Lung (tissue), 12 donors: ENCODE results near the gene CLSTN2. TPM values are rescaled to one million over a fixed set of nuclear protein-coding genes. Genes with fewer than 3 reads are reported as not detected.

Experiments used
- ATAC-seq: fragments of 200-7000 bp; cut with Tn5 transposase; one replicate; pipeline ENCODE4 v1.9.1; 2020; ENCODE audit warnings: moderate number of reproducible peaks; ENCODE audit not compliant: insufficient read depth, low FRiP score
- DNase-seq, 3 donors: peaks; one replicate each; pipeline ENCODE4 v3.0.0-alpha.2; 2013 to 2017
- H3K27ac ChIP-seq, 2 donors: one replicate each; pipeline ENCODE4 v1.5.1; 2013; ENCODE audit warnings: mild to moderate bottlenecking in 2 of 2, moderate library complexity in 2 of 2, control low read depth in 1 of 2, inconsistent platforms in 1 of 2, low read depth in 1 of 2, low read length in 1 of 2
- H3K27me3 ChIP-seq, 3 donors: one replicate each; pipeline ENCODE4 v1.5.1; 2013; ENCODE audit warnings: low read length in 2 of 3; ENCODE audit not compliant: control insufficient read depth in 3 of 3, insufficient read depth in 3 of 3
- H3K36me3 ChIP-seq, 4 donors: one replicate each; pipeline ENCODE4 v1.5.1; 2013; ENCODE audit warnings: low read length in 4 of 4, mild to moderate bottlenecking in 1 of 4, moderate library complexity in 1 of 4; ENCODE audit not compliant: control insufficient read depth in 4 of 4, insufficient read depth in 4 of 4
- H3K4me1 ChIP-seq, 5 donors: one replicate each; pipeline ENCODE4 v1.5.1; 2013; ENCODE audit warnings: low read length in 5 of 5, mild to moderate bottlenecking in 2 of 5, moderate library complexity in 1 of 5; ENCODE audit not compliant: control insufficient read depth in 5 of 5, insufficient read depth in 5 of 5
- H3K4me3 ChIP-seq: one replicate; pipeline ENCODE4 v1.5.1; 2013; ENCODE audit warnings: mild to moderate bottlenecking, control low read depth, moderate library complexity
- H3K9ac ChIP-seq, 2 donors: one replicate each; pipeline ENCODE4 v1.5.1; 2013; ENCODE audit warnings: low read length in 2 of 2, control low read depth in 1 of 2; ENCODE audit not compliant: insufficient read depth in 1 of 2
- H3K9me3 ChIP-seq, 4 donors: one replicate each; pipeline ENCODE4 v1.5.1; 2013; ENCODE audit warnings: low read length in 3 of 4, mild to moderate bottlenecking in 1 of 4, moderate library complexity in 1 of 4; ENCODE audit not compliant: control insufficient read depth in 4 of 4, insufficient read depth in 3 of 4
- WGBS, 2 donors: extraction: QIAGEN DNeasy Blood & Tissue Kit; methylation state at CpG; one replicate each; pipeline ENCODE4 v1.1.7; 2013; 5-methylcytosine and 5-hydroxymethylcytosine counted together
- polyA plus RNA-seq, 2 donors: library from polyadenylated mRNA; stranded (reverse); fragments of 200-250 nt; gene quantifications; one replicate each; pipeline ENCODE4 v1.2.1, GENCODE V29; 2013
- total RNA-seq, 2 donors: library from RNA; depleted of rRNA in 1 of 2; stranded (reverse); fragments of >200 nt in 1 of 2; gene quantifications; one replicate each; pipeline ENCODE4 v1.2.1, GENCODE V29; 2014 to 2021
- TF ChIP-seq, protein P1 (sequence below): IDR thresholded peaks from 2 replicates; pipeline ENCODE4 v1.5.1; 2012; ENCODE audit warnings: mild to moderate bottlenecking; ENCODE audit errors: control extremely low read depth, extremely low read depth
- donor health status: control.
- donor health status: control.
- donor health status: Bipolar disorder and iron deficiency.
- donor health status: healthy.
- donor health status: DM: yes; HTN: yes; CAD: no.

CLSTN2 gene
- total and polyA plus RNA-seq, 4 donors: 0.07 to 2.4 (median 1.3) TPM

DNA sequence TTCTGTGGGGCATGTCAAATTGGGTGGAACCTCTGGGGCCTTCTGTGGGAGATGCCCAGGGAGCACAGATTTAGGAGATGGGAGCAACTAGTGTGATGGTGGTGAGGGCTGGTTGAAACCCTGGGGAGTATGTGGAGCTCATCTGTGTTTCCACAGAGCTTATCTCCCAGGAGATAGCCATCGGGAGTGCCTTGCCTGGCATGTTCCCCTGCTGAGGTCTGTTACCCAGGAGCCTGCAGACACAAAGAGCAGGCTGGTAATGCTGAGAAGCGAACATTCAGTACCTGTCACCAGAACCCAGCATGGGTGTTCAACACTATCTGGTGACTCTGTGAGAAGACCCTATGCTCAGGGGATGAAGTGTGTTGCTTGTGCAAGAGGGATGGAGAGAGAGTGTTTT, 85.0 kb downstream of the CLSTN2 start:
- Histone ChIP-seq H3K27ac (no peak overlapping the region), H3K9me3 (no peaks in the 10 kb centered on the region), H3K4me1 (peaks cover 0 to 3% (median 0%) of the 10 kb centered on the region in 5 donors), H3K27me3 (no peaks in the 10 kb centered on the region), H3K9ac (no peak overlapping the region), H3K4me3 (no peak overlapping the region), H3K36me3 (no peaks in the 10 kb centered on the region)
- TF ChIP-seq, protein P1, sequence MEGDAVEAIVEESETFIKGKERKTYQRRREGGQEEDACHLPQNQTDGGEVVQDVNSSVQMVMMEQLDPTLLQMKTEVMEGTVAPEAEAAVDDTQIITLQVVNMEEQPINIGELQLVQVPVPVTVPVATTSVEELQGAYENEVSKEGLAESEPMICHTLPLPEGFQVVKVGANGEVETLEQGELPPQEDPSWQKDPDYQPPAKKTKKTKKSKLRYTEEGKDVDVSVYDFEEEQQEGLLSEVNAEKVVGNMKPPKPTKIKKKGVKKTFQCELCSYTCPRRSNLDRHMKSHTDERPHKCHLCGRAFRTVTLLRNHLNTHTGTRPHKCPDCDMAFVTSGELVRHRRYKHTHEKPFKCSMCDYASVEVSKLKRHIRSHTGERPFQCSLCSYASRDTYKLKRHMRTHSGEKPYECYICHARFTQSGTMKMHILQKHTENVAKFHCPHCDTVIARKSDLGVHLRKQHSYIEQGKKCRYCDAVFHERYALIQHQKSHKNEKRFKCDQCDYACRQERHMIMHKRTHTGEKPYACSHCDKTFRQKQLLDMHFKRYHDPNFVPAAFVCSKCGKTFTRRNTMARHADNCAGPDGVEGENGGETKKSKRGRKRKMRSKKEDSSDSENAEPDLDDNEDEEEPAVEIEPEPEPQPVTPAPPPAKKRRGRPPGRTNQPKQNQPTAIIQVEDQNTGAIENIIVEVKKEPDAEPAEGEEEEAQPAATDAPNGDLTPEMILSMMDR: no peak
- WGBS, 2 donors: 75 to 89% methylated on average over 2 of the region's 2 CpGs
- no peak for DNase-seq
- no peak for ATAC-seq

DNA sequence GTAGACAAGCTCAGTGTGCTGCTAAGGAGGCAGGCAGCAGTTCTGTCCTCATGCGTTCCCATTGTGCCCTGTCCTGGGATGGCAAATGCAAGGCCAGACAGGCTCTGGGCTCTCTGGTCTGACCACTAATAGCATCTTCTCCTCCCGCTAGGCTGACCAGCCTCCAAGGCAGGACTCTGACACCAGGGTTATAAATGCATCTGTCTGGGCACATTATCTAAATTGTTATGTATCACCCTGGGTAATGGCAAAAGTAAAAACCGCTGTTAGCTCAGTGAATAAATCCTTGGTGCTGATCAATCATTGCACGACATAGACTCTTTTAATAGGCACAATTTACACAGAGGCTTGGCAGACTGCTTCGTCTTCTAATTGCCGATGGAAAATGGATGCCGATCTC, 85.6 kb downstream of the CLSTN2 start:
- Histone ChIP-seq H3K4me3 (no peak overlapping the region), H3K27ac (no peak overlapping the region), H3K9ac (no peak overlapping the region), H3K9me3 (no peaks in the 10 kb centered on the region), H3K27me3 (no peaks in the 10 kb centered on the region), H3K4me1 (peaks cover 0 to 3% (median 0%) of the 10 kb centered on the region in 5 donors), H3K36me3 (no peaks in the 10 kb centered on the region)
- TF ChIP-seq, protein P1: no peak
- ATAC-seq (no peak), DNase-seq (no peak)
- 83 to 87% methylated on average over 7 of the region's 7 CpGs for WGBS, 2 donors

DNA sequence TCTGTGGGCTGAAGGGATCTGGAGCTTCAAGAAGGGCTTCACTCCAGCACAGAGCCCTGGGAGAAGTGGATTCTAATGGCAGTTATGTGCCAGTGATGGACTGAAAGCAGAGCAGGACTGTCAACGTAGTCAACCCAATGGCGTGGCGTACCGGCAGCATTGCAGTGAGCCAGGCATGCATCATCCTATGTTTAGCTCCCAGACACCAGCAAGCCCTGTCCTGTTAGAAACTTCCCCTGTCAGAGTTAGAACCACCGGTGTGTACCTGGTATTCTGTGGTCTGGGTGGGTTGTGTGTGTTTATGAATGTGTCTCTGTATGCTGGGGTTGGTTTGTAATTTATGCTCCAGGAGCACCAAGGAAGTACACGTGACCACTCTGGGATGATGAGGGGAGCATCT, 86.3 kb downstream of the CLSTN2 start:
- Histone ChIP-seq H3K27me3 (no peaks in the 10 kb centered on the region), H3K4me3 (no peak overlapping the region), H3K27ac (no peak overlapping the region), H3K4me1 (peaks cover 0 to 3% (median 0%) of the 10 kb centered on the region in 5 donors), H3K9ac (no peak overlapping the region), H3K9me3 (no peaks in the 10 kb centered on the region), H3K36me3 (no peaks in the 10 kb centered on the region)
- DNase-seq (no peak), ATAC-seq (no peak)
- TF ChIP-seq, protein P1: no peak
- 93% methylated on average over 6 of the region's 6 CpGs for WGBS, 2 donors

DNA sequence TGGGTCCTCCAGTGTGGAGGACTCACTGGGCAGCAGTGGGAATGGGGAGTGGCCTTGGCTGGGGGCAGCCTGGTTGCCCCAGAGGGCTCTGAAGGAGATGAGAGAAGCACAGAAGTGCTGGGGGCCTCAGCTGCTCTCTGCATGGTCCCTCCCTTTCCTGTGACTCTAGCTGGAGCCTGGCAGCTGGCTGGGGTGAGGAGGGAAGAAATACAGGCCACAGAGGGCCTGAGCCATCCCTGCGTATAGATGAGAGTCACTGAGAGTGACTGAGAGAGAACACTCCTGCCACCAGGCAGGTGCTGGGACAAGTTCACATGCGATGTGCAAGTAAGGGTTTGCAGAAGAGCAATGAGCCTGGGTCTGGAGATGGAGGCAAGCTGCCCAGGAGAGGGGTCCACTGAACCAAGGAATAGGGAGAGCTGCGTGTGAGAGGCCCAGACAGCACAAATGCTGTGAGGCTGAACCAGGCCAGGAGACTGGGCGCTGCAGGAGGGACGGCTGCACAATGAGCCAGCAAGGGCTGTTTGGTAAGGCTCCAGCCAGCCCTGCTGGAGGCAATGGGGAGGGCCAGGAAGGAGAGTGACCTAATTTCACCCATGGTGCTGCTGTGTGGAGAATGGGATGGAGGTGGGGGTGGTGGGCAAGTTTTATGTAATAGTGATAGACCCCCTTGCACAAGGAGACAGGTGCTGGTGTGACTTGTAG, 87.2 kb downstream of the CLSTN2 start:
- no peaks in the 10 kb centered on the region for H3K36me3 ChIP-seq
- peaks cover 0 to 3% (median 0%) of the 10 kb centered on the region in 5 donors for H3K4me1 ChIP-seq
- 63 to 71% methylated on average over 5 of the region's 5 CpGs for WGBS, 2 donors
- ATAC-seq (no peak), DNase-seq (peak in 2 of 3 donors; percentile 6 to 12)
- H3K9ac ChIP-seq: no peak overlapping the region
- H3K27ac ChIP-seq: no peak overlapping the region
- no peaks in the 10 kb centered on the region for H3K27me3 ChIP-seq
- TF ChIP-seq, protein P1: no peak
- no peaks in the 10 kb centered on the region for H3K9me3 ChIP-seq
- H3K4me3 ChIP-seq: no peak overlapping the region
